BJ (cell line): ENCODE data around the gene ENPP5. TPM values are rescaled to one million over a fixed set of nuclear protein-coding genes. Genes with fewer than 3 reads are reported as not detected.

ENCODE experiments used
- CTCF ChIA-PET: fragments of 350-600 bp; formaldehyde crosslinking; extraction: SDS; loops from one replicate; lab custom pipeline; 2021; ENCODE audit warnings: antibody characterized with exemption, inconsistent platforms; lab: Yijun Ruan, JAX
- POLR2A ChIA-PET: fragments of 300-600 bp; sonication (Branson Sonifier 250); formaldehyde crosslinking; extraction: SDS; loops from one replicate; lab custom pipeline; 2021; ENCODE audit warnings: antibody characterized with exemption; lab: Charles Lee
- DNase-seq: peaks from one replicate; pipeline ENCODE4 v3.0.0-alpha.2; 2011; ENCODE audit warnings: low read depth
- H3K27me3 ChIP-seq: 2 replicates; pipeline ENCODE4 v1.6.0; 2011; ENCODE audit warnings: low read length; ENCODE audit not compliant: control insufficient read depth, insufficient read depth
- H3K36me3 ChIP-seq: 2 replicates; pipeline ENCODE4 v1.5.1; 2011; ENCODE audit warnings: low read length; ENCODE audit not compliant: control insufficient read depth, insufficient read depth
- H3K4me3 ChIP-seq: 2 replicates; pipeline ENCODE4 v1.5.1; 2011; ENCODE audit warnings: low read depth, mild to moderate bottlenecking, control low read depth, low read length
- polyA minus RNA-seq: library from RNA; depleted of rRNA, polyadenylated mRNA; stranded (reverse); fragments of >200 nt; gene quantifications from 2 replicates; pipeline ENCODE4 v1.2.3, GENCODE V29; 2011; rRNA and poly(A)+ RNA removed
- polyA plus RNA-seq: library from polyadenylated mRNA; depleted of rRNA; stranded (reverse); fragments of >200 nt; gene quantifications from 2 replicates; pipeline ENCODE4 v1.2.3, GENCODE V29; 2011; rRNA removed
- TF ChIP-seq, protein P1 (sequence below): IDR thresholded peaks from 2 replicates; pipeline ENCODE4 v1.5.1; 2011; ENCODE audit warnings: low read depth, mild to moderate bottlenecking, control low read depth, inconsistent platforms, low read length, moderate library complexity; ENCODE audit not compliant: insufficient read depth

Gene ENPP5
- polyA plus RNA-seq: 0.01 TPM in 1 of 2 replicates, not detected in the other
- polyA minus RNA-seq: not detected in 2 replicates

DNA sequence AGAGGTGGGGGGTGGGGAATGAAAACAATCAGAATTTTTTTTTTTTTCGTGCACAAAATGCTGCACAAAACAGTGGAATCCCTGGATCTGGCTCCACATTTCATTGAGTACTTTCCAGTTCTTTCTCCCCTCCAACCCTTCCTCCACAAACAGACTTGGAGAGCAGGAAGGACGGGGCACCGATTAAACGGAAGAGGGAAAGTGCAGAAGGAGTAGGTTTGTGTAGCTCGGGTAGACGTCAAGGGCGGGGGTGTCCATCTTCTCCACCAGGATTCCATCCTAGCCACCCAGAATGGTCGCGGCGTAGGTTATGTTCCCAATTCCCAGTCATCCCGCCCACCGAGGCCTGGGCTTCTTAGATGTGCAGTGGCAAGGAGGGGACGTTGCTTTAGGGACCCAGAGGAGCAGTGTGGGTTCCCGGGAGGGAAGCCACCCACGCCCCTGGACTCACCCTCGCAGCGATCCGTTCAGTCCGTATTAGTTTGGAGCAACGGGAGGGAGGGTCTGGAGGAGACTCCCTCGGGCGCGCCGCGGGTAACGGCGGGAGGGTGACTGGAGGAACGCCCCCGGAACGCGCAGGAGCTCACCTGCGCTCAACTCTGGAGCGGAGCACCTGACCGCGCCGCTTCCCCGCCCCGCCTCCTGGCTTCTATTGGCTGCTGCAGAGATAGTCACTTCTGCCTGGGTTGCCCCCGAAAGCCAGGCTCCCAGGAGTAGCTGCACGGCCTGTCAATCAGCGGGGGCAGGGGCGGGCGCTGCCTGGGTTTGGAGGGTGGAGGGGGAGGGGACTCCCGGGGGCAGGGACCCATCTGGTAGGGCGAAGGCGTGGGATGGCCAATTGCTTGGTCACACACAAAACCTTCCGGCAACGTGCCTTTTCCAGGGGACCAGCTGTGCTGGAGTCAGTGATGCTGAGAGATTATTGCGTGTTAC lies at the start of gene ENPP5:
Gene ENPP5 (minus strand): TSS at position 624 of the 933 bp plus-strand sequence. CDS start 2,718 bp downstream, outside the sequence.
- ChIA-PET POLR2A (no interaction called here), CTCF (interaction anchor here (0.6 to 0.9 kb wide), 3 partner anchors 46 to 706 kb away, joined by 3 read pairs; no protein-coding TSS in a partner anchor)
- no peaks in the 10 kb centered on the region for H3K36me3 ChIP-seq
- no peak for DNase-seq
- peaks cover 11% of the 10 kb centered on the region for H3K27me3 ChIP-seq
- peak within 1 kb of the TSS; percentile 31 for H3K4me3 ChIP-seq
- TF ChIP-seq, protein P1, sequence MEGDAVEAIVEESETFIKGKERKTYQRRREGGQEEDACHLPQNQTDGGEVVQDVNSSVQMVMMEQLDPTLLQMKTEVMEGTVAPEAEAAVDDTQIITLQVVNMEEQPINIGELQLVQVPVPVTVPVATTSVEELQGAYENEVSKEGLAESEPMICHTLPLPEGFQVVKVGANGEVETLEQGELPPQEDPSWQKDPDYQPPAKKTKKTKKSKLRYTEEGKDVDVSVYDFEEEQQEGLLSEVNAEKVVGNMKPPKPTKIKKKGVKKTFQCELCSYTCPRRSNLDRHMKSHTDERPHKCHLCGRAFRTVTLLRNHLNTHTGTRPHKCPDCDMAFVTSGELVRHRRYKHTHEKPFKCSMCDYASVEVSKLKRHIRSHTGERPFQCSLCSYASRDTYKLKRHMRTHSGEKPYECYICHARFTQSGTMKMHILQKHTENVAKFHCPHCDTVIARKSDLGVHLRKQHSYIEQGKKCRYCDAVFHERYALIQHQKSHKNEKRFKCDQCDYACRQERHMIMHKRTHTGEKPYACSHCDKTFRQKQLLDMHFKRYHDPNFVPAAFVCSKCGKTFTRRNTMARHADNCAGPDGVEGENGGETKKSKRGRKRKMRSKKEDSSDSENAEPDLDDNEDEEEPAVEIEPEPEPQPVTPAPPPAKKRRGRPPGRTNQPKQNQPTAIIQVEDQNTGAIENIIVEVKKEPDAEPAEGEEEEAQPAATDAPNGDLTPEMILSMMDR: no peak

- no peak for DNase-seq
- ChIA-PET CTCF (interaction anchor here (0.6 to 9.9 kb wide), 9 partner anchors 11 to 275 kb away, joined by 3 to 200 read pairs (median 6); partner anchors contain the start of gene RCAN2), POLR2A (no interaction called here)
- Histone ChIP-seq H3K36me3 (no peaks in the 10 kb centered on the region), H3K4me3 (no peak overlapping the region), H3K27me3 (no peaks in the 10 kb centered on the region)
- TF ChIP-seq, protein P1: no peak
Observed at GRCh38 chr6:46219661-46220060, 48.9 kb upstream of the ENPP5 start.

DNA sequence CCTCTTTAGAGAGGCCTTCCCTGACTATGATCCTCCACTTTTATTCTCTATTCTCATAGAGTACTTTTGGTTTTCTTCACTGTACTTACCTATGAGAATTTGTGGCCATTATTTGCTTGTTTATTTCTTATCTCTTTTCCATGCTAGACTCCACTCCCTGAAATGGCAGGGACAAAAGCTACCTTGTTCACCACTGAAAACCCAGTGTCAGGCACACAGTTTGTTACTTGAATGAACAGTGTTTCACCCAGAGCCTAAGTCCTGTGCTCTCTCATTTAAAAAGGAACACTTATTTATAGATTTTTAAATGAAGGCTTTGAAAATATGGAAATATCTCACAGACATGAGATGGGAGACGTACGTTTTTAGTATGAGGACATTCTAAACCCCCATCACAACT lies 47.7 kb upstream of the ENPP5 start:
- Histone ChIP-seq H3K36me3 (no peaks in the 10 kb centered on the region), H3K4me3 (no peak overlapping the region), H3K27me3 (no peaks in the 10 kb centered on the region)
- DNase-seq: no peak
- POLR2A ChIA-PET: interaction anchor here (0.7 kb wide), 1 partner anchor 233 kb away, joined by 4 read pairs; no protein-coding TSS in a partner anchor
- TF ChIP-seq, protein P1: no peak
- CTCF ChIA-PET: interaction anchor here (1.9 to 9.9 kb wide), 2 partner anchors 192 to 200 kb away, joined by 7 to 200 read pairs; no protein-coding TSS in a partner anchor

DNA sequence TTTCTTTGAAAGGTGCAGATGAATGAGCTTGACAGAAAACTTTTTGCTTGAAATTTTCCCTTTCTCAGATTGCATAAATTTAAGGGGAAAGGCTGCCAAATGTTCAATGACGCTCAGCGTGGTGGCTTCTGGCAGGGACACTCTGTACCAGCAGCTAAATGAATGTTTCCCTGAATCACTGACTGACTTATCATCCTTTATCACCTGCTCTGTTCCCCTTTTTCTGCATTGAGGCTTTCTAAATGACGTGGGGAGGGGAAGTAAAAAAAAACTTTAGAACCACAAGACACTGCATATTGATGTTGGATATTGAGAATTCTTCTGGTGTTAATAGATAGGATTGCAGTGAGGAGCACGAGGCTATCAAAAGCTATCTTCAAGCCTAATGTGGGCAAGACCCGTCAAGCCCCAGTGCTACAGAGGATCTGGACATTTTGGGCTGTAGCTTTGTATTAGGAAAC lies 46.9 kb upstream of the ENPP5 start:
- ChIA-PET CTCF (interaction anchor here (1.9 to 9.9 kb wide), 3 partner anchors 193 to 274 kb away, joined by 5 to 200 read pairs (median 7); partner anchors contain the start of gene RCAN2), POLR2A (interaction anchor here (0.7 kb wide), 1 partner anchor 233 kb away, joined by 4 read pairs; no protein-coding TSS in a partner anchor)
- H3K36me3 ChIP-seq: no peaks in the 10 kb centered on the region
- no peak overlapping the region for H3K4me3 ChIP-seq
- H3K27me3 ChIP-seq: no peaks in the 10 kb centered on the region
- TF ChIP-seq, protein P1: no peak
- no peak for DNase-seq

- Histone ChIP-seq H3K36me3 (no peaks in the 10 kb centered on the region), H3K27me3 (no peaks in the 10 kb centered on the region), H3K4me3 (no peak overlapping the region)
- TF ChIP-seq, protein P1: no peak
- no peak for DNase-seq
- ChIA-PET CTCF (interaction anchor here (1.0 to 9.9 kb wide), 5 partner anchors 47 to 274 kb away, joined by 3 to 200 read pairs (median 7); partner anchors contain the start of genes ENPP5 and RCAN2), POLR2A (no interaction called here)
Observed at GRCh38 chr6:46216879-46217278, 46.1 kb upstream of the ENPP5 start.
